Left kidney (tissue), 1 donor: Measurements from ENCODE around the gene UBQLN2. TPM values are rescaled to one million over a fixed set of nuclear protein-coding genes. Genes with fewer than 3 reads are reported as not detected.

Experiments
- polyA plus RNA-seq: library from polyadenylated mRNA; unstranded; fragments of 120-200 nt; gene quantifications from one replicate; pipeline ENCODE4 v1.2.1, GENCODE V29; 2013; ENCODE audit not compliant: insufficient read length

UBQLN2 gene
- polyA plus RNA-seq, 1 donor: 43.4 TPM

Other genes with a start within 250 kb of the UBQLN2 start
- gene NBDY, start 165.6 kb downstream of the UBQLN2 start, polyA plus RNA-seq: 99.7 TPM